Pancreas (tissue), 10 donors: ENCODE measurements around the gene SLFN12. TPM values are rescaled to one million over a fixed set of nuclear protein-coding genes. Genes with fewer than 3 reads are reported as not detected.

Experiments used
- ATAC-seq, 4 donors: fragments of 200-7000 bp; cut with Tn5 transposase; one replicate each; pipeline versions ENCODE4 v1.8.0 to v1.9.1; 2020; ENCODE audit warnings: mild to moderate bottlenecking in 4 of 4, moderate library complexity in 4 of 4
- DNase-seq, 6 donors: peaks; one replicate each; pipeline ENCODE4 v3.0.0-alpha.2; 2020
- FAIRE-seq: peaks from 2 replicates; lab custom pipeline; 2012; peaks lifted over from hg19 to GRCh38; lab: Jason Lieb, UNC
- H3K27ac ChIP-seq, 4 donors: fragments of 200-600 bp; sonication (generic); 1 replicate in 3 of 4; 2 replicates in 1 of 4; pipeline versions ENCODE4 v1.5.0 to v1.8.0; 2020
- H3K27me3 ChIP-seq, 4 donors: fragments of 200-600 bp; one replicate each; pipeline ENCODE4 v1.8.0; 2021
- H3K36me3 ChIP-seq, 3 donors: fragments of 200-600 bp; sonication (generic) in 1 of 3; one replicate each; pipeline versions ENCODE4 v1.5.0 to v1.8.0; 2020 to 2021
- H3K4me1 ChIP-seq, 3 donors: fragments of 200-600 bp; one replicate each; pipeline ENCODE4 v1.8.0; 2021
- H3K4me3 ChIP-seq, 4 donors: fragments of 200-600 bp; sonication (generic) in 2 of 4; one replicate each; pipeline versions ENCODE4 v1.5.0 to v1.8.0; 2020 to 2021
- H3K9me3 ChIP-seq, 4 donors: fragments of 200-600 bp; one replicate each; pipeline ENCODE4 v1.8.0; 2021
- WGBS, 2 donors: extraction: QIAGEN DNeasy Blood & Tissue Kit; methylation state at CpG; one replicate each; pipeline ENCODE4 v1.1.7; 2013; 5-methylcytosine and 5-hydroxymethylcytosine counted together
- intact Hi-C, 3 donors: fragments of 100-400 bp; cut with DNase I; formaldehyde crosslinking; loops; one replicate each; pipeline versions ENCODE4 v1.11.1 to v1.14.2; 2022
- polyA plus RNA-seq, 2 donors: library from polyadenylated mRNA; stranded (reverse); fragments of 200-250 nt; gene quantifications; one replicate each; pipeline ENCODE4 v1.2.3, GENCODE V29; 2013
- total RNA-seq, 6 donors: library from RNA; stranded (reverse); fragmentation: NEBNext Ultra II Directional in 4 of 6; extraction: Animal tissue kit (Norgen Biotek cat#: 25700) in 4 of 6; gene quantifications; one replicate each; pipeline versions ENCODE4 v1.2.1 to v1.2.4, GENCODE V29; 2021 to 2023
- TF ChIP-seq, protein P1 (sequence below), 4 donors: fragments of 200-600 bp; sonication (generic) in 3 of 4; IDR thresholded peaks; one replicate each; pipeline versions ENCODE4 v1.5.0 to v1.8.0; 2021; ENCODE audit warnings: antibody characterized with exemption in 4 of 4
- donor health status: healthy with polysubstance abuse.
- donor health status: DM: no; HTN: no; CAD: no; lungs with moderate emphysema.
- donor health status: DM: no; HTN: no; CAD: no.
- donor health status: control.
- donor health status: control.
- donor health status: Bipolar disorder and iron deficiency.
- donor health status: DM: yes; HTN: yes; CAD: no.
- donor health status: DM: no; HTN: no; CAD: no.
- donor health status: DM: no; HTN: no; CAD: no.
- donor health status: DM: yes; HTN: yes; CAD: no.

The SLFN12 gene
- total and polyA plus RNA-seq, 8 donors, result 1.3 to 8.0 (median 1.9) TPM

DNA sequence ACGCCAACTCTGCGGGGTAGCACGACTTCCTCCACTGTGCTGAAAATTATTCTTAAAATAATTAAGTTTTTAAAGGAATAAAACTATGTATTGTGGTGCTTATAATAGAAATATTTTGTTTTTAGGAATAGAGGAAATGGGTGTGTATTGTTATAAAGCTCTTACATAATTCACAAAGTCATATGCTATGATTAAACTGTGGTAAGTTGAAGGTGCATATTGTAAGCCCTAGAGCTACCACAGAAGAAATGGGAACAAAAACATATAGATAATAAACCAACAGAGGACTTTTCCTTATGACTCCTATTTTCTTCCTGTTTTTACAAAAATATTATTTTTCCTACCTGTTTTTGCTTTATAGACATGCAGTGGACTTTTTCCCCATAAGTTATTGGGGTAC is 54.6 kb downstream of the SLFN12 start:
- no peak overlapping the region for H3K4me3 ChIP-seq
- intact Hi-C loops, result no loop called here

GRCh38 chr17:35377068-35377467 is 55.2 kb downstream of the SLFN12 start:
- no peaks in the 10 kb centered on the region for H3K9me3 ChIP-seq
- H3K4me3 ChIP-seq, result no peak overlapping the region
- peaks cover 0 to 12% (median 2%) of the 10 kb centered on the region in 4 donors for H3K27me3 ChIP-seq
- peaks cover 0 to 6% (median 5%) of the 10 kb centered on the region in 3 donors for H3K4me1 ChIP-seq
- no peak for DNase-seq
- FAIRE-seq, result no peak
- intact Hi-C loops, result no loop called here
- no peak for ATAC-seq
- no peaks in the 10 kb centered on the region for H3K36me3 ChIP-seq
- TF ChIP-seq, protein P1, sequence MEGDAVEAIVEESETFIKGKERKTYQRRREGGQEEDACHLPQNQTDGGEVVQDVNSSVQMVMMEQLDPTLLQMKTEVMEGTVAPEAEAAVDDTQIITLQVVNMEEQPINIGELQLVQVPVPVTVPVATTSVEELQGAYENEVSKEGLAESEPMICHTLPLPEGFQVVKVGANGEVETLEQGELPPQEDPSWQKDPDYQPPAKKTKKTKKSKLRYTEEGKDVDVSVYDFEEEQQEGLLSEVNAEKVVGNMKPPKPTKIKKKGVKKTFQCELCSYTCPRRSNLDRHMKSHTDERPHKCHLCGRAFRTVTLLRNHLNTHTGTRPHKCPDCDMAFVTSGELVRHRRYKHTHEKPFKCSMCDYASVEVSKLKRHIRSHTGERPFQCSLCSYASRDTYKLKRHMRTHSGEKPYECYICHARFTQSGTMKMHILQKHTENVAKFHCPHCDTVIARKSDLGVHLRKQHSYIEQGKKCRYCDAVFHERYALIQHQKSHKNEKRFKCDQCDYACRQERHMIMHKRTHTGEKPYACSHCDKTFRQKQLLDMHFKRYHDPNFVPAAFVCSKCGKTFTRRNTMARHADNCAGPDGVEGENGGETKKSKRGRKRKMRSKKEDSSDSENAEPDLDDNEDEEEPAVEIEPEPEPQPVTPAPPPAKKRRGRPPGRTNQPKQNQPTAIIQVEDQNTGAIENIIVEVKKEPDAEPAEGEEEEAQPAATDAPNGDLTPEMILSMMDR (IDR thresholded peaks at IDR 0.05), result no peak
- H3K27ac ChIP-seq, result no peak overlapping the region
- WGBS, 2 donors, result 43 to 60% methylated on average over 2 of the region's 2 CpGs

More for the DNA sequence above, 54.6 kb downstream of the SLFN12 start:
- TF ChIP-seq, protein P1 (IDR thresholded peaks at IDR 0.05), result no peak
- Histone ChIP-seq H3K4me1 (peaks cover 0 to 6% (median 5%) of the 10 kb centered on the region in 3 donors), H3K9me3 (no peaks in the 10 kb centered on the region), H3K27ac (no peak overlapping the region), H3K36me3 (no peaks in the 10 kb centered on the region), H3K27me3 (peaks cover 0 to 12% (median 2%) of the 10 kb centered on the region in 4 donors)
- ATAC-seq (no peak), DNase-seq (no peak), FAIRE-seq (no peak)
- WGBS, 2 donors, result 69 to 74% methylated on average over 3 of the region's 3 CpGs

GRCh38 chr17:35376245-35376644 is 56.1 kb downstream of the SLFN12 start:
- no peak for DNase-seq
- Histone ChIP-seq H3K27ac (no peak overlapping the region), H3K9me3 (no peaks in the 10 kb centered on the region), H3K4me1 (peaks cover 0 to 6% (median 5%) of the 10 kb centered on the region in 3 donors), H3K4me3 (no peak overlapping the region), H3K36me3 (no peaks in the 10 kb centered on the region), H3K27me3 (peaks cover 0 to 20% (median 2%) of the 10 kb centered on the region in 4 donors)
- TF ChIP-seq, protein P1 (IDR thresholded peaks at IDR 0.05), result no peak
- no peak for FAIRE-seq
- 20 to 40% methylated on average over 1 of the region's 1 CpG for WGBS, 2 donors
- intact Hi-C loops, result no loop called here
- ATAC-seq, result no peak

DNA sequence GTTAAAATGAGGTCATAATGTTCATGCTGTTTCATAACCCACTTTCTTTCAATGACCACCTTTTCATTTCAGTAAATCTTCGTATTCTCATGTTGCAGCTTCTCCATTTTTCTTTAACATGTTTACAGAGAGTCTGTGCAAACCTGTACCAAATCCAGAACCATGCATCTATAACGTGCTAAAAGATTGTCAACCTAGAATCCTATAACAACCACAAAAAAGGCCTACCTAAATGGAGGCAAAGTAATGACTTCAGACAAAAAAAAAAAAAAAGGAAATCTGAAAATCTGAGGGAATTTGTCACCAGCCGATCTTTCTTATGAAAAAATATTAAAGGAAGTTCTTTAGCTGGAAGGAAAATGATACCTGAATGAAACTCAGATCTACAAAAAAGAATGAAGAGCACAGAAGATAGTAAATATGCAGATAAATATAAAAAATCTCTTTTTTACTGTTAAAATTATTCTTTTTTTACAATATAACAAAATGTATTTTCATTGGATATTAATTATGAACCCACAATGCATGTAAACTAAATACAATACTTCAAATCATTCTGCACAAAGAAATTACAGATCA is 57.4 kb downstream of the SLFN12 start:
- no peaks in the 10 kb centered on the region for H3K36me3 ChIP-seq
- WGBS, 2 donors, result 74 to 81% methylated on average over 3 of the region's 3 CpGs
- DNase-seq, result no peak
- peak overlapping the region in 3 of 4 donors; percentile 27 to 45 (median 33) for H3K4me3 ChIP-seq
- no peaks in the 10 kb centered on the region for H3K9me3 ChIP-seq
- intact Hi-C loops, result no loop called here
- peak; percentile 94 for FAIRE-seq
- H3K27ac ChIP-seq, result peak overlapping the region in 2 of 4 donors; percentile 72 to 74
- H3K4me1 ChIP-seq, result peaks cover 0 to 6% (median 5%) of the 10 kb centered on the region in 3 donors
- peaks cover 0 to 26% (median 2%) of the 10 kb centered on the region in 4 donors for H3K27me3 ChIP-seq
- ATAC-seq, result no peak
- TF ChIP-seq, protein P1 (IDR thresholded peaks at IDR 0.05), result no peak
